Pancreas (tissue), 10 donors: Measurements from ENCODE around the gene KLF8. TPM values are rescaled to one million over a fixed set of nuclear protein-coding genes. Genes with fewer than 3 reads are reported as not detected.

Experiments
- ATAC-seq, 4 donors: fragments of 200-7000 bp; cut with Tn5 transposase; one replicate each; pipeline versions ENCODE4 v1.8.0 to v1.9.1; 2020; ENCODE audit warnings: mild to moderate bottlenecking in 4 of 4, moderate library complexity in 4 of 4
- DNase-seq, 6 donors: peaks; one replicate each; pipeline ENCODE4 v3.0.0-alpha.2; 2020
- FAIRE-seq: peaks from 2 replicates; lab custom pipeline; 2012; peaks lifted over from hg19 to GRCh38; lab: Jason Lieb, UNC
- H3K27ac ChIP-seq, 4 donors: fragments of 200-600 bp; sonication (generic); 1 replicate in 3 of 4; 2 replicates in 1 of 4; pipeline versions ENCODE4 v1.5.0 to v1.8.0; 2020
- H3K27me3 ChIP-seq, 4 donors: fragments of 200-600 bp; one replicate each; pipeline ENCODE4 v1.8.0; 2021
- H3K36me3 ChIP-seq, 3 donors: fragments of 200-600 bp; sonication (generic) in 1 of 3; one replicate each; pipeline versions ENCODE4 v1.5.0 to v1.8.0; 2020 to 2021
- H3K4me1 ChIP-seq, 3 donors: fragments of 200-600 bp; one replicate each; pipeline ENCODE4 v1.8.0; 2021
- H3K4me3 ChIP-seq, 4 donors: fragments of 200-600 bp; sonication (generic) in 2 of 4; one replicate each; pipeline versions ENCODE4 v1.5.0 to v1.8.0; 2020 to 2021
- H3K9me3 ChIP-seq, 4 donors: fragments of 200-600 bp; one replicate each; pipeline ENCODE4 v1.8.0; 2021
- CTCF ChIP-seq, 4 donors: fragments of 200-600 bp; sonication (generic) in 3 of 4; IDR thresholded peaks; one replicate each; pipeline versions ENCODE4 v1.5.0 to v1.8.0; 2021; ENCODE audit warnings: antibody characterized with exemption in 4 of 4
- WGBS, 2 donors: extraction: QIAGEN DNeasy Blood & Tissue Kit; methylation state at CpG; one replicate each; pipeline ENCODE4 v1.1.7; 2013; 5-methylcytosine and 5-hydroxymethylcytosine counted together
- intact Hi-C, 3 donors: fragments of 100-400 bp; cut with DNase I; formaldehyde crosslinking; loops; one replicate each; pipeline versions ENCODE4 v1.11.1 to v1.14.2; 2022
- polyA plus RNA-seq, 2 donors: library from polyadenylated mRNA; stranded (reverse); fragments of 200-250 nt; gene quantifications; one replicate each; pipeline ENCODE4 v1.2.3, GENCODE V29; 2013
- total RNA-seq, 6 donors: library from RNA; stranded (reverse); fragmentation: NEBNext Ultra II Directional in 4 of 6; extraction: Animal tissue kit (Norgen Biotek cat#: 25700) in 4 of 6; gene quantifications; one replicate each; pipeline versions ENCODE4 v1.2.1 to v1.2.4, GENCODE V29; 2021 to 2023
- donor health status: healthy with polysubstance abuse.
- donor health status: DM: no; HTN: no; CAD: no; lungs with moderate emphysema.
- donor health status: DM: no; HTN: no; CAD: no.
- donor health status: control.
- donor health status: control.
- donor health status: Bipolar disorder and iron deficiency.
- donor health status: DM: yes; HTN: yes; CAD: no.
- donor health status: DM: no; HTN: no; CAD: no.
- donor health status: DM: no; HTN: no; CAD: no.
- donor health status: DM: yes; HTN: yes; CAD: no.

Gene KLF8
- total and polyA plus RNA-seq, 8 donors = 0.88 to 3.7 (median 1.5) TPM

- FAIRE-seq (no peak), DNase-seq (no peak), ATAC-seq (peak; percentile 45 to 70 (median 66))
- Histone ChIP-seq H3K4me1 (no peaks in the 10 kb centered on the region), H3K4me3 (peak overlapping the region in 2 of 4 donors; percentile 31 to 49), H3K36me3 (no peaks in the 10 kb centered on the region), H3K27me3 (peaks cover 0 to 3% (median 0%) of the 10 kb centered on the region in 4 donors), H3K9me3 (no peaks in the 10 kb centered on the region), H3K27ac (no peak overlapping the region)
- no peak for TF ChIP-seq CTCF (IDR thresholded peaks at IDR 0.05)
- intact Hi-C loops = no loop called here
- 24 to 39% methylated on average over 17 of the region's 17 CpGs for WGBS, 2 donors
These were observed 944 bp downstream of the KLF8 start for GRCh38 chrX:56233100-56233499.

GRCh38 chrX:56233682-56234081 lies 1.5 kb downstream of the KLF8 start:
- Histone ChIP-seq H3K4me3 (peak overlapping the region in 2 of 4 donors; percentile 31 to 49), H3K36me3 (no peaks in the 10 kb centered on the region), H3K27ac (no peak overlapping the region), H3K4me1 (no peaks in the 10 kb centered on the region), H3K27me3 (peaks cover 0 to 3% (median 0%) of the 10 kb centered on the region in 4 donors), H3K9me3 (no peaks in the 10 kb centered on the region)
- FAIRE-seq (no peak), ATAC-seq (peak; percentile 62 to 86 (median 82)), DNase-seq (peak in 5 of 6 donors; percentile 13 to 43 (median 33))
- intact Hi-C loops = no loop called here
- WGBS, 2 donors = 33% methylated on average over 8 of the region's 8 CpGs
- TF ChIP-seq CTCF (IDR thresholded peaks at IDR 0.05) = no peak

- WGBS, 2 donors = 2 to 4% methylated on average over 5 of the region's 5 CpGs
- ATAC-seq (peak; percentile 72 to 96 (median 91)), FAIRE-seq (no peak)
These were observed 16.3 kb downstream of the KLF8 start for GRCh38 chrX:56248492-56248891.

GRCh38 chrX:56253832-56254703 lies 21.9 kb downstream of the KLF8 start:
- intact Hi-C loops = no loop called here
- no peak for DNase-seq
- Histone ChIP-seq H3K27ac (no peak overlapping the region), H3K4me3 (no peak overlapping the region), H3K4me1 (no peaks in the 10 kb centered on the region), H3K9me3 (no peaks in the 10 kb centered on the region), H3K27me3 (no peaks in the 10 kb centered on the region), H3K36me3 (no peaks in the 10 kb centered on the region)
- FAIRE-seq = no peak
- no peak for TF ChIP-seq CTCF (IDR thresholded peaks at IDR 0.05)
- no peak for ATAC-seq
- WGBS, 2 donors = 76 to 82% methylated on average over 10 of the region's 10 CpGs

More at GRCh38 chrX:56248492-56248891, 16.3 kb downstream of the KLF8 start:
- no peak overlapping the region for H3K4me3 ChIP-seq
- intact Hi-C loops = no loop called here
- no peaks in the 10 kb centered on the region for H3K36me3 ChIP-seq
- H3K9me3 ChIP-seq = no peaks in the 10 kb centered on the region
- DNase-seq = peak in 4 of 6 donors; percentile 25 to 63 (median 50)
- no peaks in the 10 kb centered on the region for H3K4me1 ChIP-seq
- no peak overlapping the region for H3K27ac ChIP-seq
- TF ChIP-seq CTCF (IDR thresholded peaks at IDR 0.05) = peak; percentile 39 to 62 (median 50)
- no peaks in the 10 kb centered on the region for H3K27me3 ChIP-seq

GRCh38 chrX:56268888-56269287 lies 36.7 kb downstream of the KLF8 start:
- intact Hi-C loops = no loop called here
- Histone ChIP-seq H3K4me3 (no peak overlapping the region), H3K36me3 (no peaks in the 10 kb centered on the region), H3K27ac (no peak overlapping the region), H3K9me3 (no peaks in the 10 kb centered on the region), H3K27me3 (peaks cover 0 to 8% (median 0%) of the 10 kb centered on the region in 4 donors), H3K4me1 (no peaks in the 10 kb centered on the region)
- TF ChIP-seq CTCF (IDR thresholded peaks at IDR 0.05) = no peak
- WGBS, 2 donors = 26 to 48% methylated on average over 1 of the region's 1 CpG
- DNase-seq = no peak
- no peak for ATAC-seq
- no peak for FAIRE-seq
